Testis (tissue), 3 donors: Measurements from ENCODE around the gene ITGA4. TPM values are rescaled to one million over a fixed set of nuclear protein-coding genes. Genes with fewer than 3 reads are reported as not detected.
A peak's percentile ranks its signal among the peaks of the same experiment; 100 is the strongest.

Source experiments
- DNase-seq: peaks from one replicate; pipeline ENCODE4 v3.0.0-alpha.2; 2019
- H3K27ac ChIP-seq, 2 donors: fragments of 200-600 bp; sonication (generic); one replicate each; pipeline ENCODE4 v1.5.1; 2019
- H3K27me3 ChIP-seq: fragments of 200-600 bp; sonication (generic); one replicate; pipeline ENCODE4 v1.5.1; 2019
- H3K36me3 ChIP-seq: fragments of 200-600 bp; sonication (generic); one replicate; pipeline ENCODE4 v1.5.1; 2017; ENCODE audit warnings: low read depth; ENCODE audit errors: missing control alignments
- H3K4me1 ChIP-seq: fragments of 200-600 bp; sonication (generic); one replicate; pipeline ENCODE4 v1.5.1; 2019
- H3K4me3 ChIP-seq, 2 donors: fragments of 200-600 bp; sonication (generic); one replicate each; pipeline ENCODE4 v1.5.1; 2017 to 2019
- H3K9me3 ChIP-seq: fragments of 200-600 bp; sonication (generic); one replicate; pipeline ENCODE4 v1.5.1; 2017
- POLR2A ChIP-seq: fragments of 450-650 bp; IDR thresholded peaks from one replicate; pipeline ENCODE4 v1.6.1; 2017; ENCODE audit warnings: antibody characterized with exemption, mild to moderate bottlenecking, moderate library complexity
- WGBS, 2 donors: methylation state at CpG; one replicate each; pipeline ENCODE4 v1.1.5; 2018; 5-methylcytosine and 5-hydroxymethylcytosine counted together
- intact Hi-C: fragments of 100-400 bp; cut with DNase I; formaldehyde crosslinking; loops from one replicate; pipeline ENCODE4 v1.15.1; 2023; ENCODE audit warnings: low total_unique reads
- polyA plus RNA-seq: library from polyadenylated mRNA; stranded (reverse); fragments of 350-450 nt; fragmentation: Illumina TruSeq; extraction: RNeasy Lipid Tissue Mini Kit (QIAGEN cat#74804); gene quantifications from one replicate; pipeline ENCODE4 v1.2.3, GENCODE V29; 2014; ENCODE audit warnings: low read depth, low replicate concordance; ENCODE audit not compliant: insufficient read depth
- total RNA-seq, 2 donors: library from RNA; depleted of rRNA; stranded (reverse); fragments of >200 nt; gene quantifications; one replicate each; pipeline ENCODE4 v1.2.3, GENCODE V29; 2016
- TF ChIP-seq, protein P1 (sequence below), 3 experiments: fragments of 450-650 bp in 2 of 3; fragments of 200-600 bp in 1 of 3; sonication (generic) in 1 of 3; IDR thresholded peaks; one replicate each; pipeline ENCODE4 v1.5.1; 2016 to 2019; ENCODE audit warnings: antibody characterized with exemption in 3 of 3, mild to moderate bottlenecking in 2 of 3, moderate library complexity in 1 of 3

The ITGA4 gene
- total and polyA plus RNA-seq, 3 donors from 2014 or later = 1.6 to 3.8 (median 1.7) TPM

DNA sequence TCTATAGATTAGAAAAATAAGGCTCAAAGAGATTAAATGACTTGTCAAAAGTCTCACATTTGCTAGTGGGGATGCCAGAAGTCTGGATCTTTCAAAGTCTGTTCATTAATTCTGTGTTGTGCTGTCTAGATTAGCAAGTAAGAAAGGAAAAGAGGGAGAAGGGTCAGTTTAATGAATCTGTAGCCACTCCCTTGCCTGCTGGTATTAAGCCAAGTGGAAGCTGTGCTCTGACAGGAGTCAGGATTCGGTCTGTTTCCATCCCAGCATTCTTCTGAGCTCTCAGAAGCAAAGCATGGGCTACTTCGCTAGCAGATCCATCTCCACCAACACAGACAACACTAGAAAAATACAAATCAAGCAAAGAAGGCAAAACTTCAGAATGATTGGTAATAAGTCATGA is 101.2 kb downstream of the ITGA4 start:
- intact Hi-C loops = no loop called here
- DNase-seq = no peak
- 83 to 90% methylated on average over 2 of the region's 2 CpGs for WGBS, 2 donors
- Histone ChIP-seq H3K36me3 (no peaks in the 10 kb centered on the region), H3K4me1 (no peaks in the 10 kb centered on the region), H3K9me3 (no peaks in the 10 kb centered on the region), H3K27ac (no peak overlapping the region), H3K27me3 (no peaks in the 10 kb centered on the region), H3K4me3 (no peak overlapping the region)
- no peak for TF ChIP-seq POLR2A
- TF ChIP-seq, protein P1, sequence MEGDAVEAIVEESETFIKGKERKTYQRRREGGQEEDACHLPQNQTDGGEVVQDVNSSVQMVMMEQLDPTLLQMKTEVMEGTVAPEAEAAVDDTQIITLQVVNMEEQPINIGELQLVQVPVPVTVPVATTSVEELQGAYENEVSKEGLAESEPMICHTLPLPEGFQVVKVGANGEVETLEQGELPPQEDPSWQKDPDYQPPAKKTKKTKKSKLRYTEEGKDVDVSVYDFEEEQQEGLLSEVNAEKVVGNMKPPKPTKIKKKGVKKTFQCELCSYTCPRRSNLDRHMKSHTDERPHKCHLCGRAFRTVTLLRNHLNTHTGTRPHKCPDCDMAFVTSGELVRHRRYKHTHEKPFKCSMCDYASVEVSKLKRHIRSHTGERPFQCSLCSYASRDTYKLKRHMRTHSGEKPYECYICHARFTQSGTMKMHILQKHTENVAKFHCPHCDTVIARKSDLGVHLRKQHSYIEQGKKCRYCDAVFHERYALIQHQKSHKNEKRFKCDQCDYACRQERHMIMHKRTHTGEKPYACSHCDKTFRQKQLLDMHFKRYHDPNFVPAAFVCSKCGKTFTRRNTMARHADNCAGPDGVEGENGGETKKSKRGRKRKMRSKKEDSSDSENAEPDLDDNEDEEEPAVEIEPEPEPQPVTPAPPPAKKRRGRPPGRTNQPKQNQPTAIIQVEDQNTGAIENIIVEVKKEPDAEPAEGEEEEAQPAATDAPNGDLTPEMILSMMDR (IDR thresholded peaks at IDR 0.05) = no peak

- Histone ChIP-seq H3K36me3 (no peaks in the 10 kb centered on the region), H3K4me3 (no peak overlapping the region), H3K27me3 (no peaks in the 10 kb centered on the region), H3K4me1 (no peaks in the 10 kb centered on the region), H3K9me3 (no peaks in the 10 kb centered on the region), H3K27ac (no peak overlapping the region)
- TF ChIP-seq POLR2A = no peak
- TF ChIP-seq, protein P1 (IDR thresholded peaks at IDR 0.05) = no peak
- intact Hi-C loops = no loop called here
- DNase-seq = no peak
- WGBS, 2 donors = 77 to 81% methylated on average over 1 of the region's 1 CpG
These were observed 106.0 kb downstream of the ITGA4 start for GRCh38 chr2:181563101-181563692.

DNA sequence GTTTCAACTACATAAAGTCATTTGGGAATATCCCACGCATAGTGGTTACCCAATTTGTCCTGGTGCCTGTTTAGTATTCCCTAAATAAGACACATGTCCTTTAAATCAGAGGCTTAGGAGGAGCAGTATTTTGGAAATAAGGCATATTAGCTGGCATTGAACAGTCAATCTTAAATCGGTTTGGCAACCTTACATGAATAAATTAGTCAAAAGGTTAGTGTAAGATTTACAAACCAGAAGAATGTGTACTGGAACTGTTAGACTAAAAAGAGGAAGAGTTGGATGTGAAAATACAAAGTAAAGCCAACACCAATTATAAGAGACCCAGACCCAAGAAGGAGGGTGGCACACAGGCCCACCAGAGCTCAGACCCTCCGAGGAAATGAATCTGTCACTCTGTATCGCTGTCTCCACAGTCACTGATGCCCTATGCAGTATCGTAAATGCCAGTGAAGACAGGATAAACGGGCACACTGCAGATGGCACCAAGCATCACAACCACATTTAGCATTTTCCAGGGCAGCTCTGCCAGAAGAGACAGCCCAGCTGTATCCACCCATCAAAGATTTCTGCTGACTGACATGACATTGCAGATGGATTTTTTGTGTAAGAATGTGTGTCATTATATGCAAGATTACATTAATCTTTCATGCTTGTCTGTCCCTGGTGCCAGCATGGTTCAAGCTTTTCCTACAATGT is 109.3 kb downstream of the ITGA4 start:
- intact Hi-C loops = no loop called here
- no peak overlapping the region for H3K27ac ChIP-seq
- WGBS, 2 donors = 78 to 85% methylated on average over 6 of the region's 6 CpGs
- no peaks in the 10 kb centered on the region for H3K9me3 ChIP-seq
- H3K36me3 ChIP-seq = no peaks in the 10 kb centered on the region
- H3K27me3 ChIP-seq = no peaks in the 10 kb centered on the region
- no peak overlapping the region for H3K4me3 ChIP-seq
- TF ChIP-seq POLR2A = no peak
- H3K4me1 ChIP-seq = no peaks in the 10 kb centered on the region
- DNase-seq = no peak

DNA sequence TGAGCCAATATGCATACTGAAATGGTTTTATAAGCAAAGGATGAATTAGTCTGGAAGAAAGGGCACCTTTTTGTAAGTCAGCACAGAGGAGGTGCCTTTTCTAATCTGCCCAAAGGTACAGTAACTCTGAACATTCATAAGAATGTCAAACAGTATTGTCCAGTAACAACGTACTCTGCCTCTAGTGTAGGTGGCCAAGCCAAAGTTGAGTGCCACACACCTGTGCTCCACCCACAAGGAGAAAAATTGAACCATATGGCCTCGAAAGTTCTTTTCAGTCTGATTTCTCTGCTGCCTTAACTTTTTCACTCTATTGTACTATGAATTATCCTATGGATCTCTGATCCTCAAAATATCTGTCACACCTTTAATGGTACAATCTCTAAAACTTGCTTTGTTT is 112.9 kb downstream of the ITGA4 start:
- Histone ChIP-seq H3K27ac (no peak overlapping the region), H3K4me3 (no peak overlapping the region), H3K4me1 (no peaks in the 10 kb centered on the region), H3K27me3 (no peaks in the 10 kb centered on the region), H3K36me3 (no peaks in the 10 kb centered on the region), H3K9me3 (no peaks in the 10 kb centered on the region)
- DNase-seq = no peak
- intact Hi-C loops = no loop called here
- WGBS, 2 donors = 89 to 98% methylated on average over 2 of the region's 2 CpGs
- TF ChIP-seq, protein P1 (IDR thresholded peaks at IDR 0.05) = no peak
- no peak for TF ChIP-seq POLR2A

DNA sequence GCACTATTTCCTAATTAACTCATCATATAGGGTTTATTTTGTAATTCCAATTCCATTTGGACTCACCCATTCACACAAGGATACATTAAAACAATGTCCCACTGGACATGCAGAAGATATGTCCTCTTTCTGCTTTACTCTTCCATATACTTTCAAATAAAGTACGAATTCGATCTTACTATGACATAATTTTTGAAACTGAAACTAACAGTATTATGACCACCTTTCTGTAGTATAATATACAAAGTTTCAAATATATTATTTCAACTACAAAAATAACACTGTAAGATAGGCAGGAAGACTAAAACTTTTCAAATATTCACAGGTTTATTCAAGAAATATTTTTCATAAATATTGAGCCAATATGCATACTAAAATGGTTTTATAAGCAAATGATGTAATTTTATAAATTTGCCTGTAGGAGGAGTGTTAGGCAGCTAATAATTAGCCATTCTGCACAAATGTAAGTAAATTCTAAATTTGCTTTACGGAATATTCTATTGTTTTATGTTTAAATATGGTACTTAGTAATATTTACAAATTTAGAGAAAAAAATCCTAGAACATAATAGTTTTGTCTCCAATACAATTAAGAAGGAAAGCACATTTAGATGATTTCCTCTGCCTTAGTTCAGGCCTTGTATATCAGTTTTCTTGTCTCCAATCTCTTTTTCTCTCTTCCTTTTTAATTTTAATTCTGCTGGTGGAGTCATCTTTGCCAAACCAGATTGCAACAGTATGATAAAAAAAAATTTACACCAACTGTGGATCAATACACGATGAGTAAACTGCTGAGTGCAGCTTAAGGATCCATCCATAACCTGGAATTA is 113.9 kb downstream of the ITGA4 start:
- Histone ChIP-seq H3K4me1 (no peaks in the 10 kb centered on the region), H3K9me3 (no peaks in the 10 kb centered on the region), H3K36me3 (no peaks in the 10 kb centered on the region), H3K27me3 (no peaks in the 10 kb centered on the region), H3K4me3 (no peak overlapping the region), H3K27ac (no peak overlapping the region)
- no peak for DNase-seq
- intact Hi-C loops = no loop called here
- no peak for TF ChIP-seq POLR2A
- TF ChIP-seq, protein P1 (IDR thresholded peaks at IDR 0.05) = peak in 1 of 3 experiments; percentile 38
- 85 to 87% methylated on average over 4 of the region's 4 CpGs for WGBS, 2 donors
